HepG2 (cell line): ENCODE results near the gene PIM1. TPM values are rescaled to one million over a fixed set of nuclear protein-coding genes. Genes with fewer than 3 reads are reported as not detected.
A peak's percentile ranks its signal among the peaks of the same experiment; 100 is the strongest.

Experiments used
- AGO1 ChIP-seq: fragments of 200-400 bp; formaldehyde crosslinking; IDR thresholded peaks from 2 replicates; pipeline ENCODE4 v1.6.1; 2017; ENCODE audit warnings: mild to moderate bottlenecking, low read depth, low read length, moderate library complexity; ENCODE audit not compliant: poor library complexity, severe bottlenecking
- AHR ChIP-seq: IDR thresholded peaks from 2 replicates; pipeline ENCODE4 v1.6.1; 2018; ENCODE audit warnings: missing genetic modification reagents, missing compliant biosample characterization
- ATF5 ChIP-seq: sonication (generic); formaldehyde crosslinking; IDR thresholded peaks from 2 replicates; pipeline ENCODE4 v1.4.0; 2020; ENCODE audit warnings: mild to moderate bottlenecking, low read depth, missing genetic modification reagents
- CCAR2 ChIP-seq: fragments of 200-400 bp; formaldehyde crosslinking; optimal IDR thresholded peaks from 2 replicates; pipeline ENCODE3; 2018; ENCODE audit warnings: low read depth, mild to moderate bottlenecking, low read length, moderate library complexity
- ELK4 ChIP-seq: sonication (generic); formaldehyde crosslinking; IDR thresholded peaks from 2 replicates; pipeline ENCODE4 v1.9.0; 2021; ENCODE audit warnings: missing genetic modification reagents, borderline replicate concordance
- GFI1 ChIP-seq: sonication (generic); formaldehyde crosslinking; IDR thresholded peaks from 2 replicates; pipeline ENCODE4 v1.5.0; 2020; ENCODE audit warnings: missing genetic modification reagents, mild to moderate bottlenecking, borderline replicate concordance
- HDAC1 ChIP-seq: sonication (generic); formaldehyde crosslinking; IDR thresholded peaks from 2 replicates; pipeline ENCODE4 v1.5.1; 2020; ENCODE audit warnings: mild to moderate bottlenecking, missing genetic modification reagents
- HES4 ChIP-seq: sonication (generic); formaldehyde crosslinking; IDR thresholded peaks from 2 replicates; pipeline ENCODE4 v1.9.0; 2021; ENCODE audit warnings: mild to moderate bottlenecking, missing genetic modification reagents, borderline replicate concordance
- HMG20A ChIP-seq: IDR thresholded peaks from 2 replicates; pipeline ENCODE4 v1.6.1; 2016; ENCODE audit warnings: borderline replicate concordance
- HNF4A ChIP-seq: sonication (generic); formaldehyde crosslinking; IDR thresholded peaks from 2 replicates; pipeline ENCODE4 v1.4.0; 2020; ENCODE audit warnings: missing genetic modification reagents
- JUND ChIP-seq: sonication (generic); formaldehyde crosslinking; IDR thresholded peaks from 2 replicates; pipeline ENCODE4 v1.8.0; 2022; ENCODE audit warnings: mild to moderate bottlenecking, missing genetic modification reagents
- MATR3 ChIP-seq: sonication (generic); formaldehyde crosslinking; IDR thresholded peaks from 2 replicates; pipeline ENCODE4 v1.4.0; 2020; ENCODE audit warnings: missing genetic modification reagents
- PITX1 ChIP-seq: sonication (generic); formaldehyde crosslinking; IDR thresholded peaks from 2 replicates; pipeline ENCODE4 v1.5.1; 2020; ENCODE audit warnings: mild to moderate bottlenecking, missing genetic modification reagents
- POGK ChIP-seq: sonication (generic); formaldehyde crosslinking; conservative IDR thresholded peaks from 2 replicates; pipeline ENCODE4 v1.8.0; 2022; ENCODE audit warnings: mild to moderate bottlenecking, moderate library complexity, missing genetic modification reagents
- RNF2 ChIP-seq: fragments of 450-650 bp; conservative IDR thresholded peaks from 2 replicates; pipeline ENCODE4 v1.6.1; 2016; ENCODE audit warnings: low read depth
- SATB2 ChIP-seq: sonication (generic); formaldehyde crosslinking; IDR thresholded peaks from 2 replicates; pipeline ENCODE4 v1.5.0; 2020; ENCODE audit warnings: missing genetic modification reagents
- SUZ12 ChIP-seq: fragments of 150-350 bp; IDR thresholded peaks from 2 replicates; pipeline ENCODE4 v1.6.1; 2014; ENCODE audit warnings: low read depth, low read length
- TFDP1 ChIP-seq: IDR thresholded peaks from 2 replicates; pipeline ENCODE4 v1.6.1; 2016; ENCODE audit warnings: missing compliant biosample characterization, missing genetic modification reagents, borderline replicate concordance
- ZMAT3 ChIP-seq: sonication (generic); formaldehyde crosslinking; conservative IDR thresholded peaks from 2 replicates; pipeline ENCODE4 v1.7.0; 2021; ENCODE audit warnings: missing genetic modification reagents
- ZNF24 ChIP-seq: fragments of 450-650 bp; IDR thresholded peaks from 2 replicates; pipeline ENCODE4 v1.6.1; 2017; ENCODE audit warnings: antibody characterized with exemption, mild to moderate bottlenecking
- ZNF296 ChIP-seq: sonication (generic); formaldehyde crosslinking; conservative IDR thresholded peaks from 2 replicates; pipeline ENCODE4 v1.5.0; 2020; ENCODE audit warnings: mild to moderate bottlenecking, missing genetic modification reagents
- ZNF460 ChIP-seq: sonication (generic); formaldehyde crosslinking; IDR thresholded peaks from 2 replicates; pipeline ENCODE4 v1.5.1; 2020; ENCODE audit warnings: missing genetic modification reagents, mild to moderate bottlenecking, borderline replicate concordance
- ZNF468 ChIP-seq: sonication (generic); formaldehyde crosslinking; IDR thresholded peaks from 2 replicates; pipeline ENCODE4 v1.8.0; 2022; ENCODE audit warnings: mild to moderate bottlenecking, moderate library complexity, missing genetic modification reagents
- ZNF558 ChIP-seq: sonication (generic); formaldehyde crosslinking; IDR thresholded peaks from 2 replicates; pipeline ENCODE4 v1.9.0; 2022; ENCODE audit warnings: mild to moderate bottlenecking, missing genetic modification reagents, borderline replicate concordance
- ZNF709 ChIP-seq: sonication (generic); formaldehyde crosslinking; IDR thresholded peaks from 2 replicates; pipeline ENCODE4 v1.5.0; 2020; ENCODE audit warnings: mild to moderate bottlenecking, missing genetic modification reagents
- ZNF761 ChIP-seq: sonication (generic); formaldehyde crosslinking; conservative IDR thresholded peaks from 2 replicates; pipeline ENCODE4 v1.4.0; 2020; ENCODE audit warnings: mild to moderate bottlenecking, missing genetic modification reagents
- polyA plus RNA-seq, 8 experiments: library from polyadenylated mRNA; depleted of rRNA in 3 of 8; stranded (reverse) in 7 of 8; unstranded in 1 of 8; fragments of >200 nt; fragmentation: Illumina TruSeq in 4 of 8; extraction: Trizol in 4 of 8; gene quantifications; 2 replicates each; pipeline versions ENCODE4 v1.2.1 to v1.2.3, GENCODE V29; 2011 to 2016; ENCODE audit warnings: low read depth in 4 of 8, missing spikeins in 1 of 8, mixed read lengths in 1 of 8; ENCODE audit not compliant: insufficient read depth in 1 of 8
- total RNA-seq, 5 experiments: library from RNA; depleted of rRNA; stranded (reverse); fragments of >200 nt; fragmentation: Illumina TruSeq; extraction: Trizol; gene quantifications; 2 replicates each; pipeline ENCODE4 v1.2.3, GENCODE V29; 2016; ENCODE audit warnings: low read depth in 1 of 5

Gene PIM1
- total and polyA plus RNA-seq, 2 of the 13 experiments (the other 11 are each of a cell fraction or from before 2014, with no cell fraction given): 29.4 to 117 TPM

GRCh38 chr6:37222125-37222967 is 52.4 kb downstream of the PIM1 start (continued):
- no peak for TF ChIP-seq ZNF296 (CRISPR knock-in tag)
- TF ChIP-seq AGO1: peak; percentile 75
- TF ChIP-seq HES4: no peak
- 0 out of 2 replicates have a peak, but pooled peaks have one; percentile 35 for TF ChIP-seq POGK (CRISPR knock-in tag)
- no peak for TF ChIP-seq HMG20A (CRISPR knock-in tag)
- TF ChIP-seq ZNF24: no peak
- TF ChIP-seq TFDP1: peak; percentile 43; the same call in 1 of the 2 replicates
- TF ChIP-seq AHR (CRISPR knock-in tag): peak; percentile 34
- TF ChIP-seq ZNF709: peak; percentile 90
- TF ChIP-seq SUZ12: no peak
- no peak for TF ChIP-seq MATR3 (CRISPR knock-in tag)
- peak; percentile 10; the same call in 1 of the 2 replicates for TF ChIP-seq PITX1 (CRISPR knock-in tag)
- TF ChIP-seq SATB2 (CRISPR knock-in tag): no peak
- no peak; the same call in 1 of the 2 replicates for TF ChIP-seq GFI1
- no peak for TF ChIP-seq ELK4
- TF ChIP-seq RNF2: no peak
- TF ChIP-seq ZMAT3 (CRISPR knock-in tag): 0 out of 2 replicates have a peak, but pooled peaks have one; percentile 1
- TF ChIP-seq JUND (CRISPR knock-in tag): no peak
- TF ChIP-seq ZNF761 (CRISPR knock-in tag): peak; percentile 92; the same call in 1 of the 2 replicates
- TF ChIP-seq CCAR2: no peak
- TF ChIP-seq ZNF468: no peak
- TF ChIP-seq ZNF558 (CRISPR knock-in tag): peak; percentile 40; the same call in 1 of the 2 replicates
- TF ChIP-seq HNF4A (CRISPR knock-in tag): no peak
- TF ChIP-seq HDAC1 (CRISPR knock-in tag): peak; percentile 82
- TF ChIP-seq ZNF460 (CRISPR knock-in tag): peak; percentile 69; the same call in 1 of the 2 replicates
- TF ChIP-seq ATF5: 0 out of 2 replicates have a peak, but pooled peaks have one; percentile 26
